HUES48 (cell line): ENCODE data around the gene MCRIP1.

ENCODE experiments used
- H3K27ac ChIP-seq: one replicate; pipeline ENCODE4 v1.7.0; 2013; ENCODE audit warnings: low read depth, low read length, inconsistent platforms
- H3K27me3 ChIP-seq: 2 replicates; pipeline ENCODE4 v1.6.1; 2013; ENCODE audit warnings: mild to moderate bottlenecking, low read length; ENCODE audit not compliant: control insufficient read depth, insufficient read depth
- H3K36me3 ChIP-seq: 2 replicates; pipeline ENCODE4 v1.6.1; 2013; ENCODE audit warnings: low read length; ENCODE audit not compliant: control insufficient read depth, insufficient read depth
- H3K4me1 ChIP-seq: 2 replicates; pipeline ENCODE4 v1.6.1; 2013; ENCODE audit warnings: mild to moderate bottlenecking, low read length; ENCODE audit not compliant: control insufficient read depth, insufficient read depth
- H3K4me3 ChIP-seq: 2 replicates; pipeline ENCODE4 v1.5.1; 2013; ENCODE audit warnings: mild to moderate bottlenecking, low read depth, low read length
- H3K9ac ChIP-seq: 2 replicates; pipeline ENCODE4 v1.6.1; 2013; ENCODE audit warnings: mild to moderate bottlenecking, low read depth, low read length, moderate library complexity
- H3K9me3 ChIP-seq: 2 replicates; pipeline ENCODE4 v1.6.1; 2013; ENCODE audit warnings: low read length; ENCODE audit not compliant: control insufficient read depth, insufficient read depth

MCRIP1 gene

GRCh38 chr17:81794509-81794908, 38.6 kb downstream of the MCRIP1 start:
- no peak overlapping the region for H3K9ac ChIP-seq
- no peaks in the 10 kb centered on the region for H3K36me3 ChIP-seq
- H3K4me3 ChIP-seq = no peak overlapping the region
- no peaks in the 10 kb centered on the region for H3K4me1 ChIP-seq
- no peak overlapping the region for H3K27ac ChIP-seq
- H3K9me3 ChIP-seq = no peaks in the 10 kb centered on the region
- no peaks in the 10 kb centered on the region for H3K27me3 ChIP-seq

- Histone ChIP-seq H3K36me3 (no peaks in the 10 kb centered on the region), H3K9me3 (no peaks in the 10 kb centered on the region), H3K9ac (no peak overlapping the region), H3K27me3 (no peaks in the 10 kb centered on the region), H3K4me3 (no peak overlapping the region), H3K27ac (no peak overlapping the region), H3K4me1 (no peaks in the 10 kb centered on the region)
Observed at GRCh38 chr17:81794074-81794476, 39.0 kb downstream of the MCRIP1 start.

DNA sequence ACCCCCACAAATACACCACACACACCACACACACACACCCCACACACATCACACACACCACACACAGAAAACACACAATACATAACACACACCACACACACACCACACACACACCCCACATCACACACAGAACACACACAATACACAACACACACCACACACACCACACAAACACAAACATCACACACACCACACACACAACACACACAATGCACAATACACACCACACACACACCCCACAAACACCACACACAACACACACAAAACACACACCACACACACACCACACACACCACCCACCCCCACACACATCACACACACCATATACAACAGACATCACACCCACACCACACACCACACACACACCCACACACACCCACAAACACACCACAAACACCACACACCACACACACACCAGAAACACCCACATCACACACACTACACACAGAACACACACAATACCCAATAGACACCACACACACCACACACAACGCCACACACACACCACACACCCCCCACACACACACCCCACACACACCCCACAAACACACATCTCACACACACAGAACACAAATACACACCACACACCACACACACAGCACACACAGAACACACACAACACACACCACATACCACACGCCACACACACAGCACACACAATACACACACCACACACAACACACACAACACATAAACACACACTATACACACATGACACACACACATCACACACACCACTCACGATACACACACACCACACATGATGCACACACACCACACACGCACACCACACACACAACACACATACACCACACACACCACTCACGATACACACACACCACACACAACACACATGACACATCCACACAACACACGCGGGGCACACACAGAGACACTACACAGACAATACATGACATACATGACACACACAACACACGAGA, 40.1 kb downstream of the MCRIP1 start:
- Histone ChIP-seq H3K27me3 (no peaks in the 10 kb centered on the region), H3K27ac (no peak overlapping the region), H3K9ac (no peak overlapping the region), H3K4me3 (no peak overlapping the region), H3K36me3 (no peaks in the 10 kb centered on the region), H3K4me1 (no peaks in the 10 kb centered on the region), H3K9me3 (no peaks in the 10 kb centered on the region)
